Loucy (cell line): Measurements from ENCODE around the gene TMEM163.

Source experiments
- H2AFZ ChIP-seq: fragments of 200-600 bp; sonication (generic); 2 replicates; pipeline ENCODE4 v1.6.0; 2016; ENCODE audit warnings: antibody characterized with exemption, mild to moderate bottlenecking, low read length, moderate library complexity
- H3F3A ChIP-seq: fragments of 200-600 bp; 2 replicates; pipeline ENCODE4 v1.6.0; 2016; ENCODE audit warnings: antibody characterized with exemption, low read depth, mild to moderate bottlenecking
- H3K27me3 ChIP-seq: fragments of 200-600 bp; sonication (generic); 2 replicates; pipeline ENCODE4 v1.6.1; 2014; ENCODE audit warnings: low read length, mild to moderate bottlenecking; ENCODE audit not compliant: insufficient read depth, poor library complexity, severe bottlenecking
- H3K36me3 ChIP-seq: fragments of 200-600 bp; sonication (generic); 2 replicates; pipeline ENCODE4 v1.6.1; 2016; ENCODE audit warnings: low read length; ENCODE audit not compliant: insufficient read depth
- H3K4me1 ChIP-seq: fragments of 200-600 bp; sonication (generic); 2 replicates; pipeline ENCODE4 v1.5.1; 2014; ENCODE audit warnings: low read length, mild to moderate bottlenecking; ENCODE audit not compliant: insufficient read depth, poor library complexity, severe bottlenecking
- H3K4me2 ChIP-seq: fragments of 200-600 bp; sonication (generic); 2 replicates; pipeline ENCODE4 v1.6.0; 2014; ENCODE audit warnings: antibody characterized with exemption, low read length, low read depth, mild to moderate bottlenecking; ENCODE audit not compliant: poor library complexity, severe bottlenecking
- H3K4me3 ChIP-seq: fragments of 200-600 bp; sonication (generic); 2 replicates; pipeline ENCODE4 v1.5.1; 2014; ENCODE audit warnings: low read length, mild to moderate bottlenecking, mixed read lengths; ENCODE audit not compliant: poor library complexity, severe bottlenecking
- H3K79me2 ChIP-seq: fragments of 200-600 bp; sonication (generic); 2 replicates; pipeline ENCODE4 v1.6.1; 2014; ENCODE audit warnings: low read length; ENCODE audit not compliant: insufficient read depth
- H3K9ac ChIP-seq: fragments of 200-600 bp; sonication (generic); 2 replicates; pipeline ENCODE4 v1.6.0; 2014; ENCODE audit warnings: mild to moderate bottlenecking, low read depth, low read length, moderate library complexity; ENCODE audit not compliant: poor library complexity, severe bottlenecking
- H3K9me2 ChIP-seq: fragments of 200-600 bp; sonication (generic); replicated peaks from 2 replicates; pipeline ENCODE4 v1.6.1; 2016; ENCODE audit warnings: low read depth, low read length, mixed read lengths
- H3K9me3 ChIP-seq: fragments of 200-600 bp; sonication (generic); 2 replicates; pipeline ENCODE4 v1.6.1; 2014; ENCODE audit warnings: mild to moderate bottlenecking, antibody characterized with exemption, low read length, low read depth; ENCODE audit not compliant: insufficient read depth
- H4K20me1 ChIP-seq: fragments of 200-600 bp; sonication (generic); 2 replicates; pipeline ENCODE4 v1.6.0; 2014; ENCODE audit warnings: antibody characterized with exemption, low read length, mild to moderate bottlenecking; ENCODE audit not compliant: insufficient read depth, poor library complexity, severe bottlenecking
- CTCF ChIP-seq: fragments of 200-600 bp; sonication (generic); conservative IDR thresholded peaks from 2 replicates; pipeline ENCODE4 v1.5.1; 2014; ENCODE audit warnings: mild to moderate bottlenecking, antibody characterized with exemption, low read length
- EZH2phosphoT487 ChIP-seq: fragments of 200-600 bp; IDR thresholded peaks from 2 replicates; pipeline ENCODE4 v1.6.1; 2018; ENCODE audit warnings: antibody characterized with exemption, mild to moderate bottlenecking, moderate library complexity, borderline replicate concordance

The TMEM163 gene

GRCh38 chr2:134623796-134624195 lies 95.0 kb downstream of the TMEM163 start:
- no peak overlapping the region for H3K4me3 ChIP-seq
- no peaks in the 10 kb centered on the region for H3K36me3 ChIP-seq
- H3K9me2 ChIP-seq: no peaks in the 10 kb centered on the region
- no peaks in the 10 kb centered on the region for H3K79me2 ChIP-seq
- no peak overlapping the region for H3K4me2 ChIP-seq
- no peaks in the 10 kb centered on the region for H3K27me3 ChIP-seq
- H3F3A ChIP-seq: no peaks in the 10 kb centered on the region
- no peaks in the 10 kb centered on the region for H4K20me1 ChIP-seq
- TF ChIP-seq CTCF: no peak
- no peak for TF ChIP-seq EZH2phosphoT487
- no peaks in the 10 kb centered on the region for H3K9me3 ChIP-seq
- H3K9ac ChIP-seq: no peak overlapping the region
- no peaks in the 10 kb centered on the region for H3K4me1 ChIP-seq
- H2AFZ ChIP-seq: no peak overlapping the region

DNA sequence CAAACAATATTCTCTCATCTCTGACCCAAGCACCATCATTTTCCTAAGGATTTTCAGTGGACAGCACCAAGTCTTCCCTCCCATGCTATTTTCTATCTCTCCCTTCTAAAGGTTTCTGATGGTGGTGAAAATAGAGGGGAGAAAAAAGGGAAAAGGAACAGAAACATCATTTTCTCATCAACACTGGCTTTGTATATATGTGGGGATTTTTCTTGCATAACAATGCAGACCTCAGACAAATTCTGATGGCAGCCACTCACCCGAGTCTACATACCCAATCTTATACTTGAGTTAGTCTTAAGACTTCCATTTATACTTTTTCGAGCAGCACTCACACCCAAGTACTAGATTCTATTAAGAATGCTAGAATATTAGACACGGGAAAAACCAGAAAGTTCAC lies 95.8 kb downstream of the TMEM163 start:
- TF ChIP-seq CTCF (no peak), EZH2phosphoT487 (no peak)
- Histone ChIP-seq H2AFZ (no peak overlapping the region), H3K4me3 (no peak overlapping the region), H3K36me3 (no peaks in the 10 kb centered on the region), H3K27me3 (no peaks in the 10 kb centered on the region), H3K9me2 (no peaks in the 10 kb centered on the region), H3F3A (no peaks in the 10 kb centered on the region), H3K4me1 (no peaks in the 10 kb centered on the region), H4K20me1 (no peaks in the 10 kb centered on the region), H3K79me2 (no peaks in the 10 kb centered on the region), H3K9me3 (no peaks in the 10 kb centered on the region), H3K9ac (no peak overlapping the region), H3K4me2 (no peak overlapping the region)

DNA sequence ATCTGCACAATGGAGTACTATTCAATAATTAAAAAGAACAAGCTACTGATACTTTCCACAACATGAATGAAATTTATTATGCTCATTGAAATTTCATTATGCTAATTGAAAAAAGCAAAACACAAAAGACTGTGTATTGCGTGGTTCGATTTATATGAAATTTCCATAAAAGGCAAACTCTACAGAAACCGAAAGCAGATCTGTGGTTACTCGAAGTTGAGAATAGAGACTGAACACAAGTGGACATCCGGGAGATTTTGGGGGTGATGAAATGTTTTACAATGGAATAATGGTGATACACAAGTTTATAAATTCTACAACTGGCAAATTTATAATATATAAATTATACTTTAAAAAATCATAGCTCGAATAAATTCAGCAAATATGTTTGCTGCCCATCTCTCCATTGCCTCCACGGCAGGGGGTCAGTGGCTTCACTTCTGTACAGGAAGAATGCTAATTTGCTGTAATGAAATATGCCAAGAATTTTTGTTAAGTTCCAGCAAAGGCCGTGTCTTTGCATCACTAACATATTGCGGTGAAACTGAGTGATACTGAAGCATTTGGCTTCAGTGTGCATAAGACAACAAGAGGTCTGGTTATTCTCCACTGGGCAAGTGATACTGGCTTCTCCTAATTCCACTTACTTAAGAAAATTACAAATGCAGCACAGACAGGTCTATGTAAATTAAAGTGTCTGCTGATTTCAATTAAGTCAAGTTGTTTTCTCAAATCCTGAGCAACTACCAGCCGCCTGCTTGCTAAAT lies 96.7 kb downstream of the TMEM163 start:
- Histone ChIP-seq H2AFZ (no peak overlapping the region), H3K9me2 (no peaks in the 10 kb centered on the region), H4K20me1 (no peaks in the 10 kb centered on the region), H3K9ac (no peak overlapping the region), H3K27me3 (no peaks in the 10 kb centered on the region), H3K4me2 (no peak overlapping the region), H3K79me2 (no peaks in the 10 kb centered on the region), H3K36me3 (no peaks in the 10 kb centered on the region), H3K4me1 (no peaks in the 10 kb centered on the region), H3F3A (no peaks in the 10 kb centered on the region), H3K9me3 (no peaks in the 10 kb centered on the region), H3K4me3 (no peak overlapping the region)
- TF ChIP-seq CTCF (no peak), EZH2phosphoT487 (no peak)
